Astrocyte (in vitro differentiated cells and primary cell): ENCODE results near the gene ERMAP. TPM values are rescaled to one million over a fixed set of nuclear protein-coding genes. Genes with fewer than 3 reads are reported as not detected.
A peak's percentile ranks its signal among the peaks of the same experiment; 100 is the strongest.

Source experiments
- DNase-seq: peaks from one replicate; pipeline ENCODE4 v3.0.0-alpha.2; 2010; ENCODE audit warnings: low read depth
- FAIRE-seq: peaks from 2 replicates; lab custom pipeline; 2011; peaks lifted over from hg19 to GRCh38; lab: Jason Lieb, UNC
- H2AFZ ChIP-seq: 2 replicates; pipeline ENCODE4 v1.6.0; 2012; ENCODE audit warnings: low read depth, low read length, inconsistent platforms
- H3K27ac ChIP-seq: 2 replicates; pipeline ENCODE4 v1.5.1; 2011; ENCODE audit warnings: low read depth, low read length, inconsistent platforms
- H3K27me3 ChIP-seq: 2 replicates; pipeline ENCODE4 v1.6.0; 2011; ENCODE audit warnings: low read length, inconsistent platforms; ENCODE audit not compliant: insufficient read depth
- H3K36me3 ChIP-seq: 2 replicates; pipeline ENCODE4 v1.5.1; 2011; ENCODE audit warnings: low read length, inconsistent platforms; ENCODE audit not compliant: insufficient read depth
- H3K4me1 ChIP-seq: 2 replicates; pipeline ENCODE4 v1.5.1; 2011; ENCODE audit warnings: low read length, inconsistent platforms; ENCODE audit not compliant: insufficient read depth
- H3K4me2 ChIP-seq: 2 replicates; pipeline ENCODE4 v1.6.0; 2012; ENCODE audit warnings: low read length, inconsistent platforms
- H3K4me3 ChIP-seq: 2 replicates; pipeline ENCODE4 v1.5.1; 2011; ENCODE audit warnings: low read depth, mild to moderate bottlenecking, low read length, inconsistent platforms; ENCODE audit not compliant: insufficient read depth
- H3K79me2 ChIP-seq: 2 replicates; pipeline ENCODE4 v1.6.0; 2012; ENCODE audit warnings: mild to moderate bottlenecking, low read length, inconsistent platforms; ENCODE audit not compliant: insufficient read depth
- H3K9ac ChIP-seq: 2 replicates; pipeline ENCODE4 v1.6.0; 2012; ENCODE audit warnings: mild to moderate bottlenecking, low read length, inconsistent platforms
- H3K9me3 ChIP-seq: 2 replicates; pipeline ENCODE4 v1.5.1; 2012; ENCODE audit warnings: low read depth, mild to moderate bottlenecking, low read length, inconsistent platforms; ENCODE audit not compliant: insufficient read depth
- H4K20me1 ChIP-seq: 2 replicates; pipeline ENCODE4 v1.6.0; 2012; ENCODE audit warnings: low read length, inconsistent platforms; ENCODE audit not compliant: insufficient read depth
- H3K27ac Mint-ChIP-seq: one replicate; pipeline ENCODE4 v1.8.0; 2021; ENCODE audit warnings: mild to moderate bottlenecking, mixed read lengths; ENCODE audit not compliant: unreplicated experiment
- H3K27me3 Mint-ChIP-seq: one replicate; pipeline ENCODE4 v1.8.0; 2021; ENCODE audit warnings: low read depth, mixed read lengths; ENCODE audit not compliant: unreplicated experiment
- H3K36me3 Mint-ChIP-seq: one replicate; pipeline ENCODE4 v1.8.0; 2021; ENCODE audit warnings: low read depth, mixed read lengths; ENCODE audit not compliant: unreplicated experiment
- H3K4me1 Mint-ChIP-seq: one replicate; pipeline ENCODE4 v1.8.0; 2021; ENCODE audit warnings: low read depth, mixed read lengths; ENCODE audit not compliant: unreplicated experiment
- H3K4me3 Mint-ChIP-seq: one replicate; pipeline ENCODE4 v1.8.0; 2021; ENCODE audit warnings: mild to moderate bottlenecking, moderate library complexity, mixed read lengths; ENCODE audit not compliant: unreplicated experiment
- H3K9me3 Mint-ChIP-seq: one replicate; pipeline ENCODE4 v1.8.0; 2021; ENCODE audit warnings: mild to moderate bottlenecking, mixed read lengths; ENCODE audit not compliant: unreplicated experiment
- EZH2 ChIP-seq: IDR thresholded peaks from 2 replicates; pipeline ENCODE4 v1.6.1; 2012; ENCODE audit warnings: mild to moderate bottlenecking, low read length, inconsistent platforms; ENCODE audit not compliant: insufficient read depth
- total RNA-seq: library from RNA; stranded (reverse); gene quantifications from 2 replicates; pipeline ENCODE4 v1.2.1, GENCODE V29; 2021
- TF ChIP-seq, protein P1 (sequence below): IDR thresholded peaks from 2 replicates; pipeline ENCODE4 v1.5.1; 2011; ENCODE audit warnings: low read depth, mild to moderate bottlenecking, inconsistent platforms, low read length, moderate library complexity; ENCODE audit not compliant: insufficient read depth

ERMAP gene
- total RNA-seq, 1 donor from 2014 or later, result 8.9 TPM

DNA sequence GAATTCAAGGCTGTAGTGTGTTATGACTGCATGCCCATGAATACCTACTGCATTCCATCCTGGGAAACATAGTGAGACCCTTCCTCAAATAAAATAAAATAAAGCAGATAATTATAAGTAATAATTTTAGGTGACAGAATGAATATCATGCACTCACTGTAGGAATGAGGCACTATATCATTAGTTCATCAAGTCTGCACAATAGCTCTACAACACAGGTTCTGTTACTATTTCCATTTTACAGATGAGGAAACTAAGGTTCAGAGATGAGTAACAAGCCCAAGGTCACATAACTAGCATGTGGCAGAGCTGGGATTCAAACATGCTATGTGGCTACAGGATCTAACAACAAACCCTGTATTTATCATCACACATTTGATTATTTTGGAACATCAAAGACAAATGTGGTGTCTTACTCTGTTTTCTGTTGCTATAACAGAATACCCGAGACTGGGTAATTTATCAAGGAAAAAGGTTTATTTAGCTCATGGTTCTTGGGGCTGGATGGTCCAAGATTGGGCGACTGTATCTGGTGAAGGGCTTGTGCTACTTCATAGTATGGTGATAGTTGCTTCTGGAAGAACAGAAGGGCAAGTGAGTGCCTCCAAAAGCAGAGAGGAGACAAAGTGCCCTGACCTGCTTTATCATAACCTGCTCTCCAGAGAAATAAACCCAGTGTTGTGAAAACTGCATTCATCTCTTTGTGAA is 24.7 kb downstream of the ERMAP start:
- Mint-ChIP-seq H3K27me3 (no peaks in the 10 kb centered on the region), H3K9me3 (no peaks in the 10 kb centered on the region), H3K4me3 (no peak overlapping the region), H3K36me3 (peaks cover 15% of the 10 kb centered on the region), H3K4me1 (no peaks in the 10 kb centered on the region), H3K27ac (no peak overlapping the region)
- H3K9me3 ChIP-seq, result no peaks in the 10 kb centered on the region
- H3K27me3 ChIP-seq, result no peaks in the 10 kb centered on the region
- peaks cover 2% of the 10 kb centered on the region for H3K79me2 ChIP-seq
- no peak overlapping the region for H3K4me3 ChIP-seq
- H3K9ac ChIP-seq, result no peak overlapping the region
- no peak overlapping the region for H3K27ac ChIP-seq
- no peaks in the 10 kb centered on the region for H3K4me1 ChIP-seq
- DNase-seq, result no peak
- no peak overlapping the region for H3K4me2 ChIP-seq
- no peak overlapping the region for H2AFZ ChIP-seq
- no peaks in the 10 kb centered on the region for H3K36me3 ChIP-seq
- TF ChIP-seq, protein P1, sequence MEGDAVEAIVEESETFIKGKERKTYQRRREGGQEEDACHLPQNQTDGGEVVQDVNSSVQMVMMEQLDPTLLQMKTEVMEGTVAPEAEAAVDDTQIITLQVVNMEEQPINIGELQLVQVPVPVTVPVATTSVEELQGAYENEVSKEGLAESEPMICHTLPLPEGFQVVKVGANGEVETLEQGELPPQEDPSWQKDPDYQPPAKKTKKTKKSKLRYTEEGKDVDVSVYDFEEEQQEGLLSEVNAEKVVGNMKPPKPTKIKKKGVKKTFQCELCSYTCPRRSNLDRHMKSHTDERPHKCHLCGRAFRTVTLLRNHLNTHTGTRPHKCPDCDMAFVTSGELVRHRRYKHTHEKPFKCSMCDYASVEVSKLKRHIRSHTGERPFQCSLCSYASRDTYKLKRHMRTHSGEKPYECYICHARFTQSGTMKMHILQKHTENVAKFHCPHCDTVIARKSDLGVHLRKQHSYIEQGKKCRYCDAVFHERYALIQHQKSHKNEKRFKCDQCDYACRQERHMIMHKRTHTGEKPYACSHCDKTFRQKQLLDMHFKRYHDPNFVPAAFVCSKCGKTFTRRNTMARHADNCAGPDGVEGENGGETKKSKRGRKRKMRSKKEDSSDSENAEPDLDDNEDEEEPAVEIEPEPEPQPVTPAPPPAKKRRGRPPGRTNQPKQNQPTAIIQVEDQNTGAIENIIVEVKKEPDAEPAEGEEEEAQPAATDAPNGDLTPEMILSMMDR, result no peak
- TF ChIP-seq EZH2, result no peak
- no peaks in the 10 kb centered on the region for H4K20me1 ChIP-seq
- FAIRE-seq, result no peak

DNA sequence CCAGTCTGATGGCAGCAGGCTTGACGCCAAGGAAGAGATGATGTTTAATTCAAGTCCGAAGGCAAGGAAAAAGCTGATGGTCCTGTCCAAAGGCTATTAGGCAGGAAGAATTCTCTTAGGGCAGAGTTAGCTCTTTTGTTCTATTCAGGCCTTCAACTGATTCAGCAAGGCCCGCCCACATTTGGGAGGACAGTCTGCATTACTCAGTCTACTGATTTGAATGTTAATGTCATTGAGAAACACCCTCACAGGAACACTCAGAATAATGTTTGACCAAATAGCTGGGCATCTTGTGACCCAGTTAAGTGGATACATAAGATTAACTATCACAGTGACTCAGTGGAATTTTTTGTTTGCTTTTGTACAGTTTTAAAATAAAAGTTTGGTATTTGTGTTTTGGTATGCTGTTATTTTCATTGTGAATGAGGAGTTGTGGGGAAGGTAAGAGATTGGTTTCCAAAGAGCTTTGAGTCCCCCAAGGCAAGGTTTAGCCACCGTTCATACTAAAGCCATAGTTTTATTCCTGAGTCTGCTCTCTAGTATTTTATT is 27.7 kb downstream of the ERMAP start:
- no peak for FAIRE-seq
- Histone ChIP-seq H3K4me2 (no peak overlapping the region), H3K36me3 (no peaks in the 10 kb centered on the region), H3K4me3 (no peak overlapping the region), H3K9me3 (no peaks in the 10 kb centered on the region), H3K27me3 (no peaks in the 10 kb centered on the region), H3K4me1 (peaks cover 8% of the 10 kb centered on the region), H3K9ac (no peak overlapping the region), H3K79me2 (peaks cover 24% of the 10 kb centered on the region), H4K20me1 (peaks cover 8% of the 10 kb centered on the region), H3K27ac (no peak overlapping the region), H2AFZ (no peak overlapping the region)
- H3K36me3 Mint-ChIP-seq, result peaks cover 11% of the 10 kb centered on the region
- peak; percentile 39 for DNase-seq
- peak overlapping the region; percentile 36 for H3K4me3 Mint-ChIP-seq
- no peaks in the 10 kb centered on the region for H3K9me3 Mint-ChIP-seq
- no peak for TF ChIP-seq EZH2
- TF ChIP-seq, protein P1, result no peak
- H3K27me3 Mint-ChIP-seq, result no peaks in the 10 kb centered on the region
- H3K4me1 Mint-ChIP-seq, result peaks cover 10% of the 10 kb centered on the region
- H3K27ac Mint-ChIP-seq, result no peak overlapping the region

DNA sequence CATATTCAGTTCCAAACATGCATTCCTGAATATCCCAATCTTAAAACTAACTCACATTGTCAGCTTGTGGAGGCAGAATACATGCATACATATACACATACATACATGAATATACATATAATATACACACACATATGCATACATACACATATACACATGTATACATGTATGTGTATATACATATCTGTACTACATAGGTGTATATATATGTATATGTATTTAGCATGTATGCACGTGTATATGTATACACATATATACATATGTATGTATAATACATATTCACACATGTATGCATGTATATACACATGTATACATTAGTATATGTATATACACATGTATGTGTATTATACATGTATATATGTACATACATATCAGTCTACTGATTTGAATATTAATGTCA is 28.3 kb downstream of the ERMAP start:
- Mint-ChIP-seq H3K27me3 (no peaks in the 10 kb centered on the region), H3K36me3 (peaks cover 14% of the 10 kb centered on the region), H3K27ac (no peak overlapping the region), H3K4me1 (peaks cover 13% of the 10 kb centered on the region), H3K4me3 (no peak overlapping the region), H3K9me3 (no peaks in the 10 kb centered on the region)
- H3K4me3 ChIP-seq, result no peak overlapping the region
- H3K4me1 ChIP-seq, result peaks cover 8% of the 10 kb centered on the region
- no peak overlapping the region for H3K9ac ChIP-seq
- FAIRE-seq, result no peak
- H4K20me1 ChIP-seq, result peaks cover 8% of the 10 kb centered on the region
- H3K4me2 ChIP-seq, result no peak overlapping the region
- TF ChIP-seq EZH2, result no peak
- TF ChIP-seq, protein P1, result no peak
- H3K9me3 ChIP-seq, result no peaks in the 10 kb centered on the region
- H3K36me3 ChIP-seq, result peaks cover 3% of the 10 kb centered on the region
- H2AFZ ChIP-seq, result no peak overlapping the region
- no peaks in the 10 kb centered on the region for H3K27me3 ChIP-seq
- no peak for DNase-seq
- H3K27ac ChIP-seq, result no peak overlapping the region
- H3K79me2 ChIP-seq, result peaks cover 28% of the 10 kb centered on the region
